Head of caudate nucleus (tissue), 42 donors: ENCODE data around the gene ANGPTL2.

Source experiments
- DNase-seq, 42 donors: peaks; one replicate each; pipeline versions ENCODE4 v3.0.0 to v3.0.0-alpha.2; 2020 to 2021; ENCODE audit warnings: mixed read lengths in 7 of 42
- intact Hi-C: fragments of 100-400 bp; cut with DNase I; formaldehyde crosslinking; loops from one replicate; pipeline ENCODE4 v1.15.0; 2022

The ANGPTL2 gene

GRCh38 chr9:127087836-127088235 lies 34.6 kb downstream of the ANGPTL2 start:
- intact Hi-C loops = no loop called here
- DNase-seq = peak in 1 of 42 donors; percentile 13

DNA sequence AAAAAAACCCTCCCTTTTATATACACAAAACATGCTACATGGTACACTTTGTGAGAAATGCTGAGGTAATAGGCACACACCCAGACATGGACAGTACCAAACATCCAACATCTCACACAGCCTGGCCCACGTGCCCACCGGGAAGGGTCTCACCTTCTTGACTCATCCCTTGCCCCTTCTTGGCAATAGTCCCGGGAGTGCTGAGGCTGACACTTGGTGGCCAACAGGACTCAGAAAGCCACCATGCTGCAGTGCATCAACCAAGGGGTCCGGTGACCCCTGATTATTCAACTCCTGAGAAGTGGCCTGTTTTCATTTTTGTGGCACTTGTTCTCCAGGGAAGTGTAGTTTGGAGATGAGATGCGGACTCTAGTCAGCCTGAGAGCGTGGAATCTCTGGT lies 35.0 kb downstream of the ANGPTL2 start:
- intact Hi-C loops = no loop called here
- DNase-seq = peak in 1 of 42 donors; percentile 38

- intact Hi-C loops = no loop called here
- peak in 2 of 42 donors; percentile 16 to 35 for DNase-seq
Observed at GRCh38 chr9:127086771-127087170, 35.7 kb downstream of the ANGPTL2 start.

DNA sequence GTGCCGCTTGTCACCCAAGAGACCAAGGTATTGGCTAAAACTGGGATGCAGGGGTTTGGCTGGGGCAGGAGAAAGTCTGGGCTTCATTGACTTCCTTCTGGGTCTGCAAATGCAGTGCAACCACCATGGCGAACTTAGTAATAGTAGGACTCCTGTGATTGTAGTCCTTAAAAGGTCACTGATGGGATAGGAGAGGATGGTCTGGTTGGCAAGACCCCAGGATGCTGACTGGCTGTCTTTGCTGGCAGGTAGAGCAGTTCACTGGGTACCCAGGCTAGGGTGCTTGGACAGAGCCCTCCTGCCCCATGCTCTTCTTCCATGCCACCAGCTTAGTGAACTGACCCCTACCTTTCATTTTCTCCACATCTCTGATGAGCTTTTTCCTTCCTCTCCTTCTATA lies 37.2 kb downstream of the ANGPTL2 start:
- intact Hi-C loops = no loop called here
- peak in 1 of 42 donors; percentile 24 for DNase-seq

DNA sequence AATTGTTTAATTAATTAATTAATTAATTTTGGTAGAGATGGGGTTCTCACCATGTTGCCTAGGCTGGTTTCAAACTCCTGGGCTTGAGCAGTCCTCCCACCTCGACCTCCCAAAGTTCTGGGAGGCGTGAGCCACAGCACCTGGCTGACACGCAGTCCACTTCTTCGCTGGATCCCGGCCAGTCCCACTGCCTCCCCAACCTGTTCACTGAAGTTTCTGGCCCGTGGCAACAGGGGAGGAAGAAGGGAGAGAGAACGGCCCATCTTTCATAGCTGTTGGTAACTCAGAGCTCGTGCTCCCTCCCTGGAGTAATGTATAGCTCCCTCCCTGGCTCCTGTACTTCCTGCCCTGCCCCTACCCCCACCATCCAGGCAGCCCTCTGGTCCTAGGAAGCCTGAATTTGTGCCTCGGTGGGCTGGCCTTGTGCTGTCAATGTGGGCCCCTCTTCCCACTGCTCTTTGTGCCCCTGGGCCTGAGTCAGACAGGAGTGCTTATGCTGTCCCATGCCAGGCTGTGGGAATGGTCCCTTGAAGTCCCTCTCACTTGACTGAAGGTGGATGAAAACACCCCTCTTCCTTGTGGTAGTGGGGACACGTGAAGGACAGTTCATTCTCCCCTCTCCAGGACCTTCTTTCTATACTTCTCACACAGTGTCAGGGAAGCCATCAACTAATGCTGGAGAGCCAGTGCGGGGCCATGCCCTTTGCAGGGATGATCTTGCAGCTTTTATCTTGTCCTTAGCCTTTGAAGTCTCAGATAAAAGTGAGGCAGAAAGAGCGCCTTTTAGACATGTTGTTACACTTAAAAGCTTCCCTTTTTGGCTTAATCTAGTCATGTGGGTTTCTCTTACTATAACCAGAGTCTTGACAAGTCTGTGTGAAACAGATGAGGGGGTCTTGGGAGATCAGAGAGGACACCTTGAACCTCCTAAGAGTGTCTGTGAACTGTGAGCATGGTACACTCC lies 38.1 kb downstream of the ANGPTL2 start:
- DNase-seq = peak in 1 of 42 donors; percentile 33
- intact Hi-C loops = no loop called here

- intact Hi-C loops = no loop called here
- peak in 1 of 42 donors; percentile 33 for DNase-seq
Observed at GRCh38 chr9:127083138-127083980, 39.1 kb downstream of the ANGPTL2 start.

DNA sequence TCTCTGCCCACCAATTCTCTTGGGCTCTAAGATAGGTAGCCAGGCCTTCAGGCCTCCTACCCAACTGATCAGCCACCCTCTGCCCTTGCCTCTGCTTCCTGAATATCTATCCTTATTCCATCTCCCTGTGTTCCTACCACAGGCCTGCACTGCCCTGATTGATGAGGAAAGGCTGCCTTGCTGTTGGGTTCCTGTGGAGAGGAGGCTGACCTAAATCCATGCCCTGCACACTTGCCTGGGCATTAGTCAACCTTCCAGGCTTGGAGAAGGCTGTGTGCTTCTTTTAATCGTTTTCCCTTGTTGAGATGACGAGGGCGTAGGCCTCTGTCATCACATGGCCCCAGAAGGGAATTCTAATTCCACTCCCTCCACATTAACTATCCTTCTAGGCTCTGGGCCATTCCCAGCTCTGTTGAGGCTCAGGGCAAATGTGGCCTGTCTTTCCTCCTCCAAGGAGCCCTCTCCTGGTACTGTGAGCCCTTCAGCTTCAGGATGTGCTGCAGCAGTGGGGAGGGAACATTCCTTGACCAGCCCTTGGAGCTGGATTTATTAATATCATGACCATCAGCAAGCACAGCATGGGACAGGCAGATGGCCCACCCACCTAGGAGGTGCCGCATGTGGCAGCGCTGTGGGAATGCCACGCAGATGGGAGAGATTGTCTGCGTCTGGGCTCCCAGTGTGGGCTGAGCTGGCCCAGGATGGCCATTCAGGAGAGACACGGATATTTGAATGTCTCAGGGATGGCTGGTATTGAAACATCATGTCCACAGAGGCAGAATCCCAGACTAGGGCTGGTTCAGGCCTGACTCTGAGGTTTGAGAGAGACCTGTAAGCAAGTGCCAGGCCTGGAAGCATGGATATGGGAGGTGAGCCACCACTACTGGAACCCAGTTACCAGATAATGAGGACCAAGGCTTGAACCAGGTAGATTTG lies 40.9 kb downstream of the ANGPTL2 start:
- intact Hi-C loops = no loop called here
- peak in 1 of 42 donors; percentile 29 for DNase-seq

- intact Hi-C loops = no loop called here
- DNase-seq = peak in 1 of 42 donors; percentile 7
Observed at GRCh38 chr9:127079446-127080140, 42.8 kb downstream of the ANGPTL2 start.

DNA sequence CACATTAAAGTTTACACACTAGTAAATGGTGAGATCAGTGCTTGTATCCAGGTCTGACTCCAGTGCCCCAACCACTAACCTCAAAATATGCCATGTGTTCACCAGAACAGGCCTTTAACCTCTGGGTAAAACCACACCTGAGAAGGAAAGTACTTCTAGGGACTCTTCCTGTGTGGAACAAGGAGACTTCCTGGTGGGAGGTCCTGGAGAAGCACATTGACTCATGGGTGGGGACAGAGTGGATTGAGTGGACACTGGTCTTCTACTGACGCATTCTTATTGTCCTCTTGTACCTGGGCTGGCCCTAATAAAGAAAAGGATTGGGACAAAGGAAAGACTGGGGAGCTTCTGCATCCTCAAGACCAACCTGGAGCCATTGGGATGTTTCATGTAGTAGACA lies 43.4 kb downstream of the ANGPTL2 start:
- intact Hi-C loops = no loop called here
- DNase-seq = peak in 1 of 42 donors; percentile 3

GRCh38 chr9:127078336-127078735 lies 44.1 kb downstream of the ANGPTL2 start:
- DNase-seq = peak in 1 of 42 donors; percentile 7
- intact Hi-C loops = no loop called here

DNA sequence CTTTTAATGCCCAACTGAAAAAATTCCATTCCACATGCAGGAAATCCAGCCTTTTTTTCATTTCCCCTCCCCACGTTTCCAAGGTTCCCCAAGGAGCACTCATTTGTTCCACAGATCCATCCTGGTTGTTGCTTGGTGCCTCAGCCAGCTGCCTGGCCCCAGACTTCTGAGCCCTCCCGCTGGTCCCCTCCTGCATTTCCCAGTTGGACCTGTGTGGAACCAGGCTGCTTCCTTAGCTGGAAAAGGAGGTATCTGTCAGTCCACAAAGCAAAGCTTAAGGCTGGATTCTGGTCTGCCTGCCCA lies 44.8 kb downstream of the ANGPTL2 start:
- DNase-seq = peak in 2 of 42 donors; percentile 14 to 18
- intact Hi-C loops = no loop called here

- intact Hi-C loops = no loop called here
Observed at GRCh38 chr9:127076860-127077643, 45.4 kb downstream of the ANGPTL2 start.

GRCh38 chr9:127075624-127076372 lies 46.6 kb downstream of the ANGPTL2 start:
- intact Hi-C loops = no loop called here
- DNase-seq = peak in 1 of 42 donors; percentile 39

More at GRCh38 chr9:127076860-127077643, 45.4 kb downstream of the ANGPTL2 start:
- peak in 1 of 42 donors; percentile 38 for DNase-seq

GRCh38 chr9:127074561-127075548 lies 47.6 kb downstream of the ANGPTL2 start:
- intact Hi-C loops = loop anchor here (5.0 kb wide), 1 partner anchor 47 kb away; the partner anchor contains the start of gene ANGPTL2
- peak in 34 of 42 donors; percentile 38 to 85 (median 64) for DNase-seq

DNA sequence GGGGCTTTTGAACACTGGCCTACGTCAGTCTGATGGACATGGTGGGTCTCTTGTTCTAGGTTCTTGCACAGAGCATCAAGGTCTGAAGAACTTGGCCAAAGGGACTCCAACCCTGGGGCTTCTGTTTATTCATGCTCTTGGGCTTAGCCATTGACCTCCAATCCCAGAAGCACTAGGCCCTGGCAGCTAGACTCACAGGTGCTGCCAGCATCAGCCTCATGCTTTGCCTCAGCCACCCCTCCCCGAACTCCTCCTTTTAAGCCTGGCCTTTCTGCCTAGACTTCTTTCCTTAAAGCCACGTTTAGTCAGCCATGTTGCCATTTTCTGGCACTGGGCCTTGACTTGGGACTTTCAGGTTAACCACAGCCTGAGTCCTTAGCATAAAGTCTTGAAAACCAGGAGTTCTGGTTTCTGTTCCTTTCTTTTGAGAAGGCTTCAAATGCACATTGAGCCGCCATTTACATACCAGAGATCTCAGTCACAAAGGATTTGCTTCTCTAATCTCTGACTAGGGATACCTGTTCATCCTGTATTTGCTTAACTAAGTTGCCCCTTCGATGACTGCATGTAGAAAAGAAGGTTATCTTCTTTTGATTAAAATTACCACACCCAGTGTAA lies 54.7 kb downstream of the ANGPTL2 start:
- intact Hi-C loops = no loop called here
- no peak for DNase-seq
